T-cell (primary cell): ENCODE data around the gene SLC35A4. TPM values are rescaled to one million over a fixed set of nuclear protein-coding genes. Genes with fewer than 3 reads are reported as not detected.
"Not testable (repeated sequence)": the region's sequence is repeated elsewhere in the genome, so short reads cannot be mapped to it uniquely, and the experiment has no call there.

Experiments
- ATAC-seq, 4 experiments: fragments of 200-7000 bp in 3 of 4; fragments of 150-1000 bp in 1 of 4; cut with Tn5 transposase; replicated peaks in 1 of 4; 1 replicate in 3 of 4; 2 replicates in 1 of 4; pipeline ENCODE4 v1.10.0; 2021; ENCODE audit warnings: moderate library complexity in 3 of 4, mild to moderate bottlenecking in 2 of 4, moderate number of reproducible peaks in 1 of 4
- CTCF ChIA-PET, 2 donors: fragments of 300-600 bp; sonication (Branson Sonifier 250); formaldehyde crosslinking; loops; one replicate each; lab custom pipeline; 2022; ENCODE audit warnings: antibody characterized with exemption in 2 of 2; lab: Charles Lee
- POLR2A ChIA-PET, 2 donors: fragments of 300-600 bp; sonication (Branson Sonifier 250); formaldehyde crosslinking; loops; one replicate each; lab custom pipeline; 2022; ENCODE audit warnings: antibody characterized with exemption in 2 of 2; lab: Charles Lee
- DNase-seq, 35 experiments: peaks; one replicate each; pipeline versions ENCODE4 v3.0.0 to v3.0.0-alpha.2; 2013 to 2023
- H3K27ac ChIP-seq: one replicate; pipeline ENCODE4 v1.5.1; 2013; ENCODE audit warnings: low read length
- H3K27me3 ChIP-seq, 2 experiments: replicated peaks in 1 of 2; 1 replicate in 1 of 2; 2 replicates in 1 of 2; pipeline versions ENCODE4 v1.6.1 to v1.7.0; 2013; ENCODE audit warnings: low read length in 1 of 2, mixed read lengths in 1 of 2; ENCODE audit not compliant: control insufficient read depth in 2 of 2, insufficient read depth in 2 of 2; ENCODE audit errors: extremely low read depth in 1 of 2
- H3K36me3 ChIP-seq, 2 donors: 1 replicate in 1 of 2; 2 replicates in 1 of 2; pipeline versions ENCODE4 v1.6.1 to v1.7.0; 2013; ENCODE audit warnings: low read length in 1 of 2; ENCODE audit not compliant: control insufficient read depth in 2 of 2, insufficient read depth in 1 of 2; ENCODE audit errors: extremely low read depth in 1 of 2
- H3K4me1 ChIP-seq, 2 experiments: 1 replicate in 1 of 2; 2 replicates in 1 of 2; pipeline versions ENCODE4 v1.6.1 to v1.7.0; 2013; ENCODE audit warnings: low read length in 2 of 2, mixed read lengths in 1 of 2; ENCODE audit not compliant: insufficient read depth in 2 of 2, control insufficient read depth in 1 of 2; ENCODE audit errors: extremely low read depth in 1 of 2
- H3K4me3 ChIP-seq, 2 donors: 1 replicate in 1 of 2; 2 replicates in 1 of 2; pipeline versions ENCODE4 v1.5.1 to v1.7.0; 2013; ENCODE audit warnings: mild to moderate bottlenecking in 2 of 2, low read length in 1 of 2, moderate library complexity in 1 of 2; ENCODE audit not compliant: control insufficient read depth in 1 of 2; ENCODE audit errors: extremely low read depth in 1 of 2
- H3K9me3 ChIP-seq: 2 replicates; pipeline ENCODE4 v1.7.0; 2013
- H3K27ac Mint-ChIP-seq, 2 donors: one replicate each; pipeline ENCODE4 v1.8.0; 2020 to 2021; ENCODE audit warnings: mild to moderate bottlenecking in 2 of 2, mixed read lengths in 2 of 2
- H3K27me3 Mint-ChIP-seq, 2 donors: one replicate each; pipeline ENCODE4 v1.8.0; 2021 to 2022; ENCODE audit warnings: mixed read lengths in 2 of 2
- H3K36me3 Mint-ChIP-seq: one replicate; pipeline ENCODE4 v1.8.0; 2021; ENCODE audit warnings: mixed read lengths
- H3K4me1 Mint-ChIP-seq, 3 donors: one replicate each; pipeline ENCODE4 v1.8.0; 2020 to 2022; ENCODE audit warnings: mixed read lengths in 3 of 3, mild to moderate bottlenecking in 1 of 3
- H3K4me3 Mint-ChIP-seq, 3 donors: one replicate each; pipeline ENCODE4 v1.8.0; 2020 to 2022; ENCODE audit warnings: mild to moderate bottlenecking in 3 of 3, mixed read lengths in 3 of 3, moderate library complexity in 3 of 3
- H3K9me3 Mint-ChIP-seq, 3 donors: one replicate each; pipeline ENCODE4 v1.8.0; 2020 to 2022; ENCODE audit warnings: mixed read lengths in 3 of 3
- WGBS: methylation state at CpG from one replicate; pipeline ENCODE4 v1.1.5; 2013; ENCODE audit warnings: missing lambda C conversion rate; ENCODE audit not compliant: insufficient coverage; 5-methylcytosine and 5-hydroxymethylcytosine counted together
- total RNA-seq, 35 experiments: library from RNA in 6 of 35; stranded (reverse) in 6 of 35; fragments of 120-200 nt in 1 of 35; gene quantifications; one replicate each; pipeline versions ENCODE4 v1.2.1 to v1.2.4 and lab custom pipeline; 2013 to 2026

SLC35A4 gene
- total RNA-seq, 5 donors from 2014 or later (not counting 1 experiment from before 2014, with no cell fraction given), result 47.7 to 75.2 (median 72.4) TPM

DNA sequence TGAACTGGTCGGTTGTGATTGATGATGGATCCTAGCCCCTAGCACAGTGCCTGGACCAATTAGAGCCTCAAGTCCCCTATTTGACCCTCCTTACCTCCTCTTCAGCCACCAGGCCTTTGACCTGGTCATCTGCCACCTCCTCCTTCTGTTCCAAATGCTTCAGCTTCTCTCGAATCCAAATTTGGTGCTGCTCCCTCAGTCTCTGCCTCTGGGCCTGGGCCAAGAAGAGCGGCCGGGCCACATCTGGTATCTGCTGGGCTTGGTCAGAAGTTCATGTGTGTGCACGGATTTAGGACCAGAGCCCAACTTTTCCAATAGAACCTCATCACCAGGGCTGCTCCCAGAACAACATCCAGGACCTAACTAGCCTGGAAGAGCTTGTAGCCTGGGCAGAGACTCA, 6.5 kb downstream of the SLC35A4 start:
- peak overlapping the region in 2 of 3 donors; percentile 13 to 31 for H3K4me3 Mint-ChIP-seq
- H3K27me3 ChIP-seq, result no peaks in the 10 kb centered on the region
- ChIA-PET CTCF (interaction anchor here in 1 of 2 donors (0.8 kb wide), 1 partner anchor 151 kb away, joined by 3 read pairs; no protein-coding TSS in a partner anchor), POLR2A (interaction anchor here (0.6 kb wide), 2 partner anchors 13 to 14 kb away, joined by 3 read pairs; partner anchors contain the start of gene SRA1 (in 1 of the 2))
- no peak overlapping the region for H3K27ac Mint-ChIP-seq
- no peak overlapping the region for H3K27ac ChIP-seq
- ATAC-seq (no peak), DNase-seq (no peak)
- H3K9me3 Mint-ChIP-seq, result no peaks in the 10 kb centered on the region
- H3K4me1 Mint-ChIP-seq, result peaks cover 36 to 47% (median 39%) of the 10 kb centered on the region in 3 donors
- WGBS, result 89% methylated on average over 1 of the region's 5 CpGs
- peaks cover 0 to 32% of the 10 kb centered on the region in 2 experiments for H3K4me1 ChIP-seq
- H3K36me3 ChIP-seq, result peaks cover 9 to 34% of the 10 kb centered on the region in 2 donors
- no peak overlapping the region for H3K4me3 ChIP-seq
- H3K9me3 ChIP-seq, result no peaks in the 10 kb centered on the region
- H3K27me3 Mint-ChIP-seq, result no peaks in the 10 kb centered on the region
- H3K36me3 Mint-ChIP-seq, result peaks cover 28% of the 10 kb centered on the region

DNA sequence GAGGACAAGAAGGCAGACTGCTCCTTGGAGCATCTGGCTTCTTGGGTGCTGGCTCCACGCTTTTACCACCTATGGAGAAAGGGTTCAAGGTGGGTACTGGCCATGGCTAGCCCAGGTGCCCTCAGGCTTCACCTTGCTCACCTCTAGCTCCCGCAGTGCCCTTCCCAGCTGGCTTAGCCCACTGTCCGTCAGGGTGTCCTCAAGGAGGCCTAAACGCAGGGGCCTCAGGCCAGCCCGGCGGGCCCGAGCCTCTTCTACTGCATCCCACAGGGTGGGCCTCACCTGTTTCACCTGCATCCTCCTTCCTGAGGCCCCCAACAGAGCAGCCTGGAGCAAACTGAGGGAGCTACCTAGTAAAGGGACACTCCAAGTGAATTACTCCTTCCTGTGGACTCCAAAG, 9.1 kb downstream of the SLC35A4 start:
- Mint-ChIP-seq H3K4me1 (peaks cover 14 to 30% (median 23%) of the 10 kb centered on the region in 3 donors), H3K9me3 (no peaks in the 10 kb centered on the region), H3K36me3 (peaks cover 13% of the 10 kb centered on the region), H3K27ac (no peak overlapping the region), H3K27me3 (no peaks in the 10 kb centered on the region), H3K4me3 (no peak overlapping the region)
- no peak for DNase-seq
- ChIA-PET CTCF (no interaction called here), POLR2A (no interaction called here)
- Histone ChIP-seq H3K27ac (no peak overlapping the region), H3K27me3 (no peaks in the 10 kb centered on the region), H3K4me3 (no peak overlapping the region), H3K4me1 (peaks cover 0 to 14% of the 10 kb centered on the region in 2 experiments), H3K9me3 (no peaks in the 10 kb centered on the region), H3K36me3 (peaks cover 2 to 13% of the 10 kb centered on the region in 2 donors)
- no peak for ATAC-seq
- WGBS, result 96% methylated on average over 5 of the region's 7 CpGs

DNA sequence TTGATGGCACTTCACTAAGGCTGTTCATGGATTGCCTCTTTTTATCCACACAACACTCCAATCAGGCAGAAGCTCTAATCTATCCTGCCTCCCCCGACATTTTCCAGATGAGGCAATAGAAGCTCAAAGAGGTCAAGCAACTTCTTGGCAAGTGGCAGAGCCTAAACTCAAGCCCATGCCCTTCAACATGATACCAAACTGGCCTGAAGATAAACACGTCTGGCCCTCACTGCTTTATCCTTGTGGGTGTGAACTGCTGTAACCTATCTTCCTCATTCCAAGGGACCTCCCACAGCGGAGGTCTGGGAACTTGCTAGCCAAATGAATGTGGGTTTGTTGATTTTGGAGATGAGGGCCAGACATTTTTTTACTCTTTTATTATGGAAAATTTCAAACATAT, 9.5 kb downstream of the SLC35A4 start:
- ChIA-PET CTCF (no interaction called here), POLR2A (no interaction called here)
- Mint-ChIP-seq H3K4me3 (no peak overlapping the region), H3K36me3 (peaks cover 12% of the 10 kb centered on the region), H3K9me3 (no peaks in the 10 kb centered on the region), H3K27me3 (no peaks in the 10 kb centered on the region), H3K4me1 (peaks cover 9 to 25% (median 18%) of the 10 kb centered on the region in 3 donors), H3K27ac (no peak overlapping the region)
- ATAC-seq (no peak), DNase-seq (no peak)
- WGBS, result 88% methylated on average over 1 of the region's 3 CpGs
- Histone ChIP-seq H3K27ac (no peak overlapping the region), H3K27me3 (peaks cover 0 to 2% of the 10 kb centered on the region in 2 experiments), H3K4me3 (no peak overlapping the region), H3K9me3 (no peaks in the 10 kb centered on the region), H3K36me3 (peaks cover 0 to 13% of the 10 kb centered on the region in 2 donors), H3K4me1 (peaks cover 0 to 9% of the 10 kb centered on the region in 2 experiments)

DNA sequence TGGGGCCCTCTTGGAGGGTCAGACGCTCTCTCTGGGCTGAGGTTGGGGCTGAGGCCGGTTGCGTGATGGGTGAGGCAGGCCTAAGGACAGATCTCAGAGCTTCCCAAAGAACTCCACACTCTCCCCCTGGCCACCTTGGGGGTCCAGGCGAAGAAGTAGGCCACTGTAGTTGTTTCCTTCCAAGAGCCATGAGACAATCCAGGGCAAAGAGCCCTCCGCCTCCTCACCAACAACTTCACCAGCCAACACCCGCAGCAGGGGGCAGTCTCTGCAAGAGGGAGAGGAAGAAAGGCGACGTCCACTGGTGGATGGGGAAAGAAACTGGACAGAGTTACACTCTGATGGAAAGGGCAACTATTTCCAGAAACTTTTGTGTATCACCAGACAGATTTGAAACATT, 10.7 kb downstream of the SLC35A4 start:
- H3K9me3 ChIP-seq, result no peaks in the 10 kb centered on the region
- H3K27me3 Mint-ChIP-seq, result peaks cover 0 to 2% of the 10 kb centered on the region in 2 donors
- H3K4me1 ChIP-seq, result no peaks in the 10 kb centered on the region
- ChIA-PET CTCF (no interaction called here), POLR2A (no interaction called here)
- no peak overlapping the region for H3K4me3 ChIP-seq
- peaks cover 0 to 6% of the 10 kb centered on the region in 2 donors for H3K36me3 ChIP-seq
- ATAC-seq (no peak), DNase-seq (peak in 1 of 35 experiments; percentile 12)
- peaks cover 10% of the 10 kb centered on the region for H3K36me3 Mint-ChIP-seq
- H3K27ac Mint-ChIP-seq, result no peak overlapping the region
- H3K27me3 ChIP-seq, result peaks cover 0 to 2% of the 10 kb centered on the region in 2 experiments
- peaks cover 3 to 14% (median 7%) of the 10 kb centered on the region in 3 donors for H3K4me1 Mint-ChIP-seq
- no peak overlapping the region for H3K27ac ChIP-seq
- WGBS, result 100% methylated on average over 2 of the region's 8 CpGs
- H3K9me3 Mint-ChIP-seq, result no peaks in the 10 kb centered on the region
- no peak overlapping the region for H3K4me3 Mint-ChIP-seq

DNA sequence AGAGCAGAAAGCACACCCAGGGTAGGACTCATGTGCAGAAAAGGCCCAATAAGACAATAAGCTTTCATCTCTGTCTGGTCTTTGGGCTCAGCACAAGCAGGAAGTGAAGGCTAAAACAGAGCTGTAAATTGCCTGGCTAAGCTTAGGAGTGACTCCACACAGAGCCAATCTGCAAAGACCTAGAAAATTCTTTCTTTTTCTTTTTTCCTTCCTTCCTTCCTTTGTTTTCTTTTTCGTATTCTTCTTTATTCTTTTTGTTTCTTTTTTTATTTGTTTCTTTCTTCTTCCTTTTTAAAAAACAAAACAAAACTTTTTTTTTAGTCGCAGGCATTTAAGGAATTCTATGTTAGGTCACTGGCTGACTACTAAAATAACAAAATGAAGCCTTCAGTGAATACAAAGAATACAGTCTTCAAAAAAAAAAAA, 12.2 kb downstream of the SLC35A4 start:
- H3K9me3 Mint-ChIP-seq, result no peaks in the 10 kb centered on the region
- CTCF ChIA-PET, result interaction anchor here (0.6 to 1.4 kb wide), 4 partner anchors 30 to 127 kb away, joined by 3 to 5 read pairs (median 3); no protein-coding TSS in a partner anchor
- peak; percentile 60 to 77 (median 64) for ATAC-seq
- H3K27ac ChIP-seq, result no peak overlapping the region
- H3K4me3 Mint-ChIP-seq, result no peak overlapping the region
- no peak overlapping the region for H3K4me3 ChIP-seq
- peaks cover 0 to 9% (median 6%) of the 10 kb centered on the region in 3 donors for H3K4me1 Mint-ChIP-seq
- H3K9me3 ChIP-seq, result no peaks in the 10 kb centered on the region
- no peak for DNase-seq
- H3K27me3 Mint-ChIP-seq, result peaks cover 0 to 8% of the 10 kb centered on the region in 2 donors
- peaks cover 0 to 2% of the 10 kb centered on the region in 2 experiments for H3K27me3 ChIP-seq
- no CpG with 5 or more reads among the region's 2 CpGs for WGBS
- no peaks in the 10 kb centered on the region for H3K36me3 ChIP-seq
- no peaks in the 10 kb centered on the region for H3K4me1 ChIP-seq
- H3K27ac Mint-ChIP-seq, result peak overlapping the region in 1 of 2 donors; percentile 16
- H3K36me3 Mint-ChIP-seq, result peaks cover 9% of the 10 kb centered on the region
- POLR2A ChIA-PET, result interaction anchor here in 1 of 2 donors (0.5 kb wide), 1 partner anchor 98 kb away, joined by 4 read pairs; no protein-coding TSS in a partner anchor

DNA sequence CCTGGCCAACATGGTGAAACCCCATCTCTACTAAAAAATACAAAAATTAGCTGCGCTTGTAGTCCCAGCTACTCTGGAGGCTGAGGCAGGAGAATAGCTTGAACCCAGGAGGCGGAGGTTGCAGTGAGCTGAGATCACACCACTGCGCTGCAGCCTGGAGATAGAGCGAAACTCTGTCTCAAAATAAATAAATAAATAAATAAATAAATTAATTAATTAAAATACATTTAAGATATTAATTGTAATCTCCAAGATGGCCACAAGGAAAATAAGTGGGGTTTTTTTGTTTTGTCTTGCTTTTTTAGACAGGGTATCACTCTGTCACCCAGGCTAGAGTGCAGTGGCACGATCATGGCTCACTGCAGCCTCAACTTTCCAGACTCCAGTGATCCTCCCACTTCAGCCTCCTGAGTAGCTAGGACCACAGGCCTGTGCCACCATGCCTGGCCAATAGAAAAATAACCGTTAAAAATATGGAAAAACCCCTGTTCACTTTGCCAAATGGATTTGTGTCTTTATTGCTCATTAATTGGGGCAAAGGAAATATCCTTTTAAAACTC, 14.6 kb downstream of the SLC35A4 start:
- H3K36me3 Mint-ChIP-seq, CTCF ChIA-PET: not testable (repeated sequence)
- H3K27me3 Mint-ChIP-seq, result peaks cover 8 to 12% of the 10 kb centered on the region in 2 donors

More for the DNA sequence above, 14.6 kb downstream of the SLC35A4 start:
- H3K27me3 ChIP-seq, DNase-seq, H3K36me3 ChIP-seq, H3K9me3 Mint-ChIP-seq, H3K4me3 Mint-ChIP-seq, H3K9me3 ChIP-seq, H3K4me1 ChIP-seq, H3K4me1 Mint-ChIP-seq, H3K4me3 ChIP-seq, H3K27ac Mint-ChIP-seq, H3K27ac ChIP-seq, ATAC-seq: not testable (repeated sequence)
- WGBS, result no CpG with 5 or more reads among the region's 6 CpGs
- POLR2A ChIA-PET, result interaction anchor here in 1 of 2 donors (0.5 kb wide), 1 partner anchor 55 kb away, joined by 3 read pairs; no protein-coding TSS in a partner anchor
